Bronchial epithelial cell (primary cell): Measurements from ENCODE around the gene PAK3. TPM values are rescaled to one million over a fixed set of nuclear protein-coding genes. Genes with fewer than 3 reads are reported as not detected.

Experiments
- DNase-seq: peaks from one replicate; pipeline ENCODE4 v3.0.0-alpha.2; 2010; ENCODE audit warnings: low read depth
- FAIRE-seq: peaks from 2 replicates; lab custom pipeline; 2011; peaks lifted over from hg19 to GRCh38; lab: Jason Lieb, UNC
- H3K27me3 ChIP-seq: 2 replicates; pipeline ENCODE4 v1.5.1; 2011; ENCODE audit warnings: low read length; ENCODE audit not compliant: control insufficient read depth, insufficient read depth
- H3K36me3 ChIP-seq: 2 replicates; pipeline ENCODE4 v1.5.1; 2011; ENCODE audit warnings: low read length; ENCODE audit not compliant: control insufficient read depth, insufficient read depth
- H3K4me3 ChIP-seq: 2 replicates; pipeline ENCODE4 v1.5.1; 2011; ENCODE audit warnings: mild to moderate bottlenecking, low read depth, low read length, control low read depth
- total RNA-seq: library from RNA; depleted of rRNA; stranded (reverse); fragments of >200 nt; gene quantifications from 2 replicates; pipeline ENCODE4 v1.2.1, GENCODE V29; 2014
- TF ChIP-seq, protein P1 (sequence below): IDR thresholded peaks from 2 replicates; pipeline ENCODE4 v1.5.1; 2011; ENCODE audit warnings: mild to moderate bottlenecking, moderate library complexity, low read length, control low read depth, inconsistent platforms; ENCODE audit not compliant: insufficient read depth, severe bottlenecking

The PAK3 gene
- total RNA-seq, 1 donor from 2014 or later: under 0.01 TPM

DNA sequence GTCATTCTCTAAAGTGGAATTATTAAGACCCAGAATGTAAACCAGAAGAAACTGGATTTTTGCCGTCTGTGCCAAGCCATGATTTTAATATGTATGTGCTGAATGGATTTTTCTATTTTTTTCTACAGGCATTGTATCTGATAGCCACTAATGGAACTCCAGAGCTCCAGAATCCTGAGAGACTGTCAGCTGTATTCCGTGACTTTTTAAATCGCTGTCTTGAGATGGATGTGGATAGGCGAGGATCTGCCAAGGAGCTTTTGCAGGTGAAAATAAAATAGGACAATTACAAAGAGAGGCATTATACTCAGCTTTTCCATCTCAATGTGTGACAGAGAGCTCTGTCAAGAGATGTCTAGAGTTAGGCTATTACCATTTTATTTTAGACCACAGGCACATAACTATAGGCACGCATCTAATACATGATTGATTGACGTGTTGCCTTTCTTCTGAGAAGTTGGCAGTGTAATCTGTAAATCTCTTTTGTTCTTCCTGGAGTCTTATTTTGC lies 120.4 kb downstream of the PAK3 start:
- FAIRE-seq: no peak
- Histone ChIP-seq H3K36me3 (no peaks in the 10 kb centered on the region), H3K4me3 (no peak overlapping the region), H3K27me3 (no peaks in the 10 kb centered on the region)
- TF ChIP-seq, protein P1, sequence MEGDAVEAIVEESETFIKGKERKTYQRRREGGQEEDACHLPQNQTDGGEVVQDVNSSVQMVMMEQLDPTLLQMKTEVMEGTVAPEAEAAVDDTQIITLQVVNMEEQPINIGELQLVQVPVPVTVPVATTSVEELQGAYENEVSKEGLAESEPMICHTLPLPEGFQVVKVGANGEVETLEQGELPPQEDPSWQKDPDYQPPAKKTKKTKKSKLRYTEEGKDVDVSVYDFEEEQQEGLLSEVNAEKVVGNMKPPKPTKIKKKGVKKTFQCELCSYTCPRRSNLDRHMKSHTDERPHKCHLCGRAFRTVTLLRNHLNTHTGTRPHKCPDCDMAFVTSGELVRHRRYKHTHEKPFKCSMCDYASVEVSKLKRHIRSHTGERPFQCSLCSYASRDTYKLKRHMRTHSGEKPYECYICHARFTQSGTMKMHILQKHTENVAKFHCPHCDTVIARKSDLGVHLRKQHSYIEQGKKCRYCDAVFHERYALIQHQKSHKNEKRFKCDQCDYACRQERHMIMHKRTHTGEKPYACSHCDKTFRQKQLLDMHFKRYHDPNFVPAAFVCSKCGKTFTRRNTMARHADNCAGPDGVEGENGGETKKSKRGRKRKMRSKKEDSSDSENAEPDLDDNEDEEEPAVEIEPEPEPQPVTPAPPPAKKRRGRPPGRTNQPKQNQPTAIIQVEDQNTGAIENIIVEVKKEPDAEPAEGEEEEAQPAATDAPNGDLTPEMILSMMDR: no peak
- no peak for DNase-seq

DNA sequence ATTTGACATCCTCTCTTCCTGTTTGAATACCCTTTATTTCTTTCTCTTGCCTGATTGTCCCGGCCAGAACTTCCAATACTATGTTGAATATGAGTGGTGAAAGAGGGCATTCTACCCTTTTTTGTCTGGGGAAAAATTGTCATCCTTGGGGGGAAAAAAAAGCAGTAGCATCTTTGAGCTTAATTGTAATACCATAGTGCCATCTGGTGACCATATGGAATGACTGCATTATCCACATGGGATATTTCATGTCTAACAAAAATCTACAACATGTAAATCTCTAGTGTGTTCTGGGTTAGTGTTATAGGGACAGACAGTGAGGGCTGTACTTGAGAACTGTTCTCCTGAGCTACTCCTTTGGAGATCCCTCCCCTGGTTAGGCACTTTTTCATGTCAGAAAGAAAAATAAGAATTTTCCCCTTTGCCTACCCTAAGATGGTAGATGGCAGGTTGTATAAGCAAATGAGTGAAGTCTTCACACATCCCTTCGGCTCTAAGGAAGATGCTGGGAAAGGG lies 148.3 kb downstream of the PAK3 start:
- TF ChIP-seq, protein P1: peak; percentile 31
- H3K4me3 ChIP-seq: no peak overlapping the region
- no peaks in the 10 kb centered on the region for H3K27me3 ChIP-seq
- FAIRE-seq (no peak), DNase-seq (peak; percentile 20)
- H3K36me3 ChIP-seq: no peaks in the 10 kb centered on the region

DNA sequence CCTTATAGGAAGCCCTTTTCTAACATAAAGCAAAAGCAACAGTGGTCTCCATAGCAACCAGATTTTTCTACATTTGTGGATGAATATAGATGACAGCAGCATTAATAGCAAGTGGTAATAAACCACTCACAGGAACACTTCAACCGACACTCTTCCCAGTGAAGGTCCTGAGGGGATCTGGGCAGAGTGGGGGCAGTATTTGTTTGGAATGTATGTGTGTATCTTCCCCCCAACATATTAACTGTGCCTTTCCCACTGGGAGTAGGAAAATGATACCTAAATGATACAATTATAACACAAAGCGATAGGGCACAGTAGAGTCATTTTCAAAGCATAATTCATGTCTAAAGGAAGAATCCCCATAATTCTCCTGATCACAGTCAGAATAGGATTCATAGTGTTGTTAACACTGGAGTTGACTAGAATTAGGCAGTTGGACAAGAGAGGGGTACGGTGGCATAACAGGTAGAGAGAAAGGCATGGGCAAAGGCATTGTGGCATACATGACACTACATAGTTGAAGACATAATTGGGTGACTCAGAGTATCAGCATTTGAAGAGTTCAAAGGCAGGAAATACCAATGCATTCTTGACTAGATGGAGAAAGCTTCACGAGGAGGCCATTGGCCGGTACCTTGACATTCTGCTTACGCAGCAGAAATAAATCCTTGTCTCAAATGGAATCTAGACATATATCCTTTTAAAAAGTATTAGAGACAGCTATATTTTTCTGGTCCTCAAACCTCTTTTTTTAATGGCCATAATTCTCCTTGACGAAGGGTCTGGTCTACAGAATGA lies 159.1 kb downstream of the PAK3 start:
- no peak for FAIRE-seq
- DNase-seq: peak; percentile 6
- H3K4me3 ChIP-seq: no peak overlapping the region
- no peaks in the 10 kb centered on the region for H3K36me3 ChIP-seq
- TF ChIP-seq, protein P1: no peak
- no peaks in the 10 kb centered on the region for H3K27me3 ChIP-seq

DNA sequence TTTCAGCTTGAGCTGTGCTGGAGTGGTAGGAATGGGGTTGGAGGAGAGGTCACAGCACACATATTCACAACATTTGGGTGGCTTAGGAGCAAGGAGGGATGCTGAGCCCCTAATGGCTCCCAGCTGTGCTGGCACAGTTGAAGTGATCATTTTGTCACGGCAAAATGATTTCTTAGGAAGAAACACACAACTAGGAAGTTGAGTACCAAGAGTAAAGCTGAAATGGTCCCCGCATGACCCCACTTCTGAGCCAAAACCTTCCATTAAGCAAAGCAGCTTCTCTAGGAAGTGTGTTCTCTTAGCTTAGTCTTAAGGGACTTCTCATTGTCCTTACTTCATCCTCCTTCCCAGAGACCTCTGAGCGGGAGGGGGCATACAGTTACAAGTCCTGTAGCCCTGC lies 161.7 kb downstream of the PAK3 start:
- TF ChIP-seq, protein P1: no peak
- Histone ChIP-seq H3K36me3 (no peaks in the 10 kb centered on the region), H3K27me3 (no peaks in the 10 kb centered on the region), H3K4me3 (no peak overlapping the region)
- DNase-seq (no peak), FAIRE-seq (no peak)

DNA sequence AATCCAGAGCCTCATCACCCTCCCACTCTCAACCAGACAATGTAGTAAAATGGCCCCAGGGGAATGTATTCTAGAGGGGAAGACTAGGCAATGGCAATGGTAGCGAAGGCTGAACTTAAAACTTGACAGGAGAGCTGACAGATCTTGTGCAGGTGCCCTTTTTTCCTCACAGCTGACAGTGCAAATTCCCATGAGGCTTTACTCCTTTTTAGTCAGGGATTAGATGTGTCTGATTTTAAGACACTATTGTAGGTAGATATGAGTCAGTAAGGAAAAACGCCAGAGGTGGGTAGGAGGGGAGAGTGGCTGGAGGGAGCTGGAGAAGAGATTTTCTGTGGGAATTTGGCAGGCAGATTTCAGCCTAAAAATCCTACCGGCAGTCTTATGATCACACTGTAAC lies 163.6 kb downstream of the PAK3 start:
- peak; percentile 76 for FAIRE-seq
- Histone ChIP-seq H3K27me3 (no peaks in the 10 kb centered on the region), H3K36me3 (no peaks in the 10 kb centered on the region), H3K4me3 (no peak overlapping the region)
- no peak for DNase-seq
- TF ChIP-seq, protein P1: no peak

DNA sequence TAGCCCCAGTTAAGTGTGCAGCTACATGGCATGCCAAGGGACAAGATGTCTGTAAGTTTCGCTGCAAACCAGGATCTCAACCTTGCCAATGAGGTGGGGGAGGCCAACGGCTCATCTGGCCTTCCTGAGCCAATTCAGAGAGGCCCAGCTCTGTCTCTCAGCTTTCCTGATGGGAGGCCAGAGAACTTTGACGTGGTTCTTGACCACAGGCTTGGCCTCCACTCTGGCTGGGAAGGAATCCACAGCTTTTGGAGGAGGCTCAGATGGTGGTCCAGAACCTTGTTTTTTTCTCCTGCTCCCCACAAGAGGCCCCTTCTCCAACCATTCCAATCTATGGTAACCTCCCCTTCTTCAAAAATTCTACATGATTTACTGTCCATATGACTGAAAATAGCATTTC lies 164.5 kb downstream of the PAK3 start:
- no peaks in the 10 kb centered on the region for H3K27me3 ChIP-seq
- H3K4me3 ChIP-seq: no peak overlapping the region
- DNase-seq: no peak
- no peak for FAIRE-seq
- TF ChIP-seq, protein P1: no peak
- no peaks in the 10 kb centered on the region for H3K36me3 ChIP-seq
